IMR-90 (cell line): ENCODE results near the gene EFCAB10. TPM values are rescaled to one million over a fixed set of nuclear protein-coding genes. Genes with fewer than 3 reads are reported as not detected.

Source experiments
- ATAC-seq: fragments of 200-7000 bp; cut with Tn5 transposase; 2 replicates; pipeline ENCODE4 v1.9.1; 2020; ENCODE audit warnings: low read depth, mild to moderate bottlenecking, moderate library complexity
- BruUV-seq: library from RNA; stranded (reverse); fragments of 400-500 nt; replicated peaks from 2 replicates; lab custom pipeline; 2021; lab: Mats Ljungman, UMichigan
- CTCF ChIA-PET: fragments of 300-600 bp; formaldehyde crosslinking; extraction: SDS; loops from one replicate; lab custom pipeline; 2021; ENCODE audit warnings: antibody characterized with exemption; lab: Yijun Ruan, JAX
- POLR2A ChIA-PET: fragments of 300-600 bp; sonication (Branson Sonifier 250); formaldehyde crosslinking; loops from one replicate; lab custom pipeline; 2022; ENCODE audit warnings: antibody characterized with exemption; ENCODE audit not compliant: unreplicated experiment; lab: Charles Lee
- DNase-seq: peaks from one replicate; pipeline ENCODE4 v3.0.0; 2013
- H2AFZ ChIP-seq: replicated peaks from 2 replicates; pipeline ENCODE3; 2013; ENCODE audit warnings: low read length, mild to moderate bottlenecking; ENCODE audit not compliant: poor library complexity
- H2AK5ac ChIP-seq: 2 replicates; pipeline ENCODE4 v1.6.1; 2013; ENCODE audit warnings: low read depth, low read length, inconsistent platforms
- H2AK9ac ChIP-seq: replicated peaks from 2 replicates; pipeline ENCODE3; 2013; ENCODE audit warnings: mild to moderate bottlenecking, low read depth, low read length, moderate library complexity; ENCODE audit not compliant: poor library complexity
- H2BK120ac ChIP-seq: 2 replicates; pipeline ENCODE4 v1.6.1; 2013; ENCODE audit warnings: low read depth, low read length, inconsistent platforms
- H2BK15ac ChIP-seq: 3 replicates; pipeline ENCODE4 v1.6.1; 2013; ENCODE audit warnings: low read depth, low read length, inconsistent platforms
- H2BK20ac ChIP-seq: 2 replicates; pipeline ENCODE4 v1.6.1; 2013; ENCODE audit warnings: low read depth, mild to moderate bottlenecking, inconsistent platforms, low read length, moderate library complexity
- H2BK5ac ChIP-seq: 2 replicates; pipeline ENCODE4 v1.6.1; 2013; ENCODE audit warnings: mild to moderate bottlenecking, low read depth, low read length, inconsistent platforms; ENCODE audit not compliant: poor library complexity, severe bottlenecking
- H3K14ac ChIP-seq: replicated peaks from 2 replicates; pipeline ENCODE4 v1.6.1; 2013; ENCODE audit warnings: low read depth, low read length, inconsistent platforms
- H3K18ac ChIP-seq: 2 replicates; pipeline ENCODE4 v1.6.1; 2013; ENCODE audit warnings: low read depth, low read length, control low read depth
- H3K23ac ChIP-seq: 2 replicates; pipeline ENCODE4 v1.6.1; 2013; ENCODE audit warnings: low read depth, low read length, inconsistent platforms
- H3K27ac ChIP-seq: 2 replicates; pipeline ENCODE4 v1.5.1; 2013; ENCODE audit warnings: mild to moderate bottlenecking, control low read depth, low read length; ENCODE audit not compliant: insufficient read depth
- H3K27me3 ChIP-seq: 2 replicates; pipeline ENCODE4 v1.6.1; 2013; ENCODE audit warnings: low read length; ENCODE audit not compliant: control insufficient read depth, insufficient read depth
- H3K36me3 ChIP-seq: 2 replicates; pipeline ENCODE4 v1.6.1; 2013; ENCODE audit warnings: low read length, mixed read lengths; ENCODE audit not compliant: control insufficient read depth, insufficient read depth
- H3K4ac ChIP-seq: 2 replicates; pipeline ENCODE4 v1.6.1; 2013; ENCODE audit warnings: low read depth, low read length, inconsistent platforms
- H3K4me1 ChIP-seq: 2 replicates; pipeline ENCODE4 v1.6.1; 2013; ENCODE audit warnings: low read length, mixed read lengths; ENCODE audit not compliant: control insufficient read depth, insufficient read depth
- H3K4me2 ChIP-seq: 2 replicates; pipeline ENCODE4 v1.6.1; 2013; ENCODE audit warnings: low read depth, mild to moderate bottlenecking, control low read depth, low read length, moderate library complexity
- H3K4me3 ChIP-seq: 2 replicates; pipeline ENCODE4 v1.5.1; 2013; ENCODE audit warnings: low read depth, mild to moderate bottlenecking, control low read depth, low read length, moderate library complexity; ENCODE audit not compliant: insufficient read depth
- H3K56ac ChIP-seq: 2 replicates; pipeline ENCODE4 v1.6.1; 2013; ENCODE audit warnings: low read length, inconsistent platforms; ENCODE audit not compliant: insufficient read depth; ENCODE audit errors: extremely low read depth
- H3K79me1 ChIP-seq, 2 experiments: 2 replicates each; pipeline ENCODE4 v1.6.1; 2013; ENCODE audit warnings: low read length in 2 of 2, inconsistent platforms in 1 of 2, low read depth in 1 of 2
- H3K9ac ChIP-seq: 2 replicates; pipeline ENCODE4 v1.6.1; 2013; ENCODE audit warnings: low read depth, low read length, control low read depth
- H3K9me1 ChIP-seq: 2 replicates; pipeline ENCODE4 v1.6.1; 2013; ENCODE audit warnings: low read length, inconsistent platforms; ENCODE audit not compliant: insufficient read depth
- H3K9me3 ChIP-seq: 2 replicates; pipeline ENCODE4 v1.6.1; 2013; ENCODE audit warnings: low read length; ENCODE audit not compliant: control insufficient read depth, insufficient read depth
- H4K20me1 ChIP-seq: 2 replicates; pipeline ENCODE4 v1.6.1; 2013; ENCODE audit warnings: low read length, inconsistent platforms; ENCODE audit not compliant: insufficient read depth
- H4K5ac ChIP-seq: 2 replicates; pipeline ENCODE4 v1.6.1; 2013; ENCODE audit warnings: mild to moderate bottlenecking, low read depth, low read length, control low read depth
- H4K8ac ChIP-seq, 2 experiments: 2 replicates each; pipeline ENCODE4 v1.6.1; 2013; ENCODE audit warnings: low read depth in 2 of 2, low read length in 2 of 2, control low read depth in 1 of 2, inconsistent platforms in 1 of 2
- H4K91ac ChIP-seq: 2 replicates; pipeline ENCODE4 v1.6.1; 2013; ENCODE audit warnings: low read depth, low read length, inconsistent platforms; ENCODE audit not compliant: insufficient read depth
- BHLHE40 ChIP-seq: fragments of 150-350 bp; IDR thresholded peaks from 2 replicates; pipeline ENCODE4 v1.6.1; 2016; ENCODE audit warnings: mild to moderate bottlenecking, low read depth, low read length
- CHD1 ChIP-seq: IDR thresholded peaks from 2 replicates; pipeline ENCODE4 v1.6.1; 2012; ENCODE audit warnings: low read depth, low read length, improper control_type of control experiment
- ELK1 ChIP-seq: fragments of 150-350 bp; IDR thresholded peaks from 2 replicates; pipeline ENCODE4 v1.6.1; 2016; ENCODE audit warnings: low read depth, mild to moderate bottlenecking, low read length, moderate library complexity, borderline replicate concordance
- MAZ ChIP-seq: IDR thresholded peaks from 2 replicates; pipeline ENCODE4 v1.6.1; 2012; ENCODE audit warnings: low read depth, mild to moderate bottlenecking, low read length, improper control_type of control experiment, moderate library complexity, borderline replicate concordance
- MXI1 ChIP-seq: IDR thresholded peaks from 2 replicates; pipeline ENCODE4 v1.6.1; 2012; ENCODE audit warnings: low read depth, mild to moderate bottlenecking, low read length, moderate library complexity, borderline replicate concordance
- NFE2L2 ChIP-seq: fragments of 150-350 bp; IDR thresholded peaks from 2 replicates; pipeline ENCODE4 v1.6.1; 2016; ENCODE audit warnings: low read depth, mild to moderate bottlenecking, low read length
- POLR2A ChIP-seq: IDR thresholded peaks from 2 replicates; pipeline ENCODE4 v1.6.1; 2012; ENCODE audit warnings: mild to moderate bottlenecking, low read depth, low read length
- RAD21 ChIP-seq: IDR thresholded peaks from 2 replicates; pipeline ENCODE4 v1.6.1; 2012; ENCODE audit warnings: low read length, improper control_type of control experiment
- RCOR1 ChIP-seq: IDR thresholded peaks from 2 replicates; pipeline ENCODE4 v1.6.1; 2012; ENCODE audit warnings: mild to moderate bottlenecking, low read length, improper control_type of control experiment; ENCODE audit not compliant: insufficient replicate concordance
- RFX5 ChIP-seq: IDR thresholded peaks from 2 replicates; pipeline ENCODE4 v1.8.0; 2012; ENCODE audit warnings: low read depth, mild to moderate bottlenecking, low read length, moderate library complexity
- SMC3 ChIP-seq: fragments of 150-350 bp; IDR thresholded peaks from 2 replicates; pipeline ENCODE4 v1.6.1; 2016; ENCODE audit warnings: low read depth, mild to moderate bottlenecking, antibody characterized with exemption, low read length, moderate library complexity
- USF2 ChIP-seq: fragments of 150-350 bp; IDR thresholded peaks from 2 replicates; pipeline ENCODE4 v1.6.1; 2017; ENCODE audit warnings: mild to moderate bottlenecking, antibody characterized with exemption, low read length, low read depth
- WGBS, 2 experiments: methylation state at CpG; one replicate each; pipeline versions ENCODE4 v1.1.5 to v1.1.7; 2013; ENCODE audit warnings: missing lambda C conversion rate in 2 of 2; ENCODE audit not compliant: insufficient read length in 1 of 2; ENCODE audit errors: extremely low coverage in 2 of 2; 5-methylcytosine and 5-hydroxymethylcytosine counted together
- dilution Hi-C: fragments of 300-500 bp; cut with HindIII; formaldehyde crosslinking; loops from one replicate; pipeline ENCODE4 v1.14.3; 2018; ENCODE audit warnings: low sequenced_read_pairs; ENCODE audit not compliant: unreplicated experiment
- in situ Hi-C: fragments of 300-500 bp; cut with MboI; formaldehyde crosslinking; loops from 3 replicates; pipeline ENCODE4 v1.14.3; 2019; ENCODE audit warnings: low sequenced_read_pairs, inconsistent platforms, mixed read lengths
- intact Hi-C: fragments of 100-400 bp; cut with micrococcal nuclease; formaldehyde crosslinking; loops from 2 replicates; pipeline ENCODE4 v1.10.0; 2022
- polyA plus RNA-seq, 3 experiments: library from polyadenylated mRNA; depleted of rRNA; stranded (reverse); fragments of >200 nt; gene quantifications; 2 replicates each; pipeline ENCODE4 v1.2.3, GENCODE V29; 2012; ENCODE audit warnings: low replicate concordance in 1 of 3
- total RNA-seq: library from RNA; depleted of rRNA; stranded (reverse); fragments of >200 nt; gene quantifications from 2 replicates; pipeline ENCODE4 v1.2.3, GENCODE V29; 2012

EFCAB10 gene
- total and polyA plus RNA-seq, 2 of the 4 experiments (the other 2 are of a cell fraction) = not detected

- Histone ChIP-seq H3K9me1 (no peaks in the 10 kb centered on the region), H3K27me3 (no peaks in the 10 kb centered on the region), H2AFZ (no peak overlapping the region), H3K9ac (no peak overlapping the region), H2AK9ac (no peak overlapping the region), H3K4me2 (no peak overlapping the region), H3K56ac (no peak overlapping the region), H3K4me3 (no peak overlapping the region), H3K18ac (no peak overlapping the region), H2BK20ac (no peak overlapping the region), H3K4ac (no peak overlapping the region), H4K5ac (no peak overlapping the region), H2BK120ac (no peak overlapping the region), H3K79me1 (peaks cover 3 to 6% of the 10 kb centered on the region in 2 experiments; a peak in 2 of 4 replicates), H4K91ac (no peak overlapping the region), H3K4me1 (no peaks in the 10 kb centered on the region), H3K14ac (no peak overlapping the region), H3K9me3 (no peaks in the 10 kb centered on the region), H3K23ac (no peak overlapping the region), H2AK5ac (no peak overlapping the region), H3K36me3 (peaks cover 35% of the 10 kb centered on the region), H4K20me1 (no peaks in the 10 kb centered on the region), H3K27ac (no peak overlapping the region), H4K8ac (no peak overlapping the region), H2BK15ac (no peak overlapping the region), H2BK5ac (no peak overlapping the region)
- dilution Hi-C loops = no loop called here
- in situ Hi-C loops = no loop called here
- no TSS peak for BruUV-seq
- ChIA-PET POLR2A (no interaction called here), CTCF (no interaction called here)
- DNase-seq = no peak
- intact Hi-C loops = no loop called here
- 100% methylated on average over 1 of the region's 1 CpG; no CpG with 5 or more reads in 1 of the 2 experiments for WGBS, 2 experiments
- no peak for ATAC-seq
- TF ChIP-seq POLR2A (no peak), USF2 (no peak), MXI1 (no peak), ELK1 (no peak), NFE2L2 (no peak), RCOR1 (no peak), BHLHE40 (no peak), MAZ (no peak), RAD21 (no peak), RFX5 (no peak), CHD1 (no peak), SMC3 (no peak)
Measured at GRCh38 chr7:105559926-105560325, 21.4 kb downstream of the EFCAB10 start.
